Tibial nerve (tissue), 4 donors: ENCODE results near the gene LGI4. TPM values are rescaled to one million over a fixed set of nuclear protein-coding genes. Genes with fewer than 3 reads are reported as not detected.

Source experiments
- DNase-seq, 2 donors: peaks; one replicate each; pipeline ENCODE4 v3.0.0-alpha.2; 2019; ENCODE audit warnings: low spot score in 2 of 2
- H3K27ac ChIP-seq, 4 donors: fragments of 200-600 bp; sonication (generic) in 3 of 4; one replicate each; pipeline ENCODE4 v1.5.1; 2017 to 2019; ENCODE audit warnings: mild to moderate bottlenecking in 1 of 4
- H3K27me3 ChIP-seq, 2 donors: fragments of 200-600 bp; sonication (generic) in 1 of 2; one replicate each; pipeline versions ENCODE4 v1.5.1 to v1.6.0; 2017 to 2019
- H3K36me3 ChIP-seq, 3 donors: fragments of 200-600 bp; sonication (generic); one replicate each; pipeline ENCODE4 v1.5.1; 2018 to 2019
- H3K4me1 ChIP-seq, 4 donors: fragments of 200-600 bp; sonication (generic) in 3 of 4; one replicate each; pipeline ENCODE4 v1.5.1; 2017 to 2019
- H3K4me3 ChIP-seq, 4 donors: fragments of 200-600 bp; sonication (generic) in 3 of 4; one replicate each; pipeline ENCODE4 v1.5.1; 2017 to 2019; ENCODE audit warnings: mild to moderate bottlenecking in 1 of 4, moderate library complexity in 1 of 4
- H3K9me3 ChIP-seq, 4 donors: fragments of 200-600 bp; sonication (generic) in 3 of 4; one replicate each; pipeline ENCODE4 v1.5.1; 2017 to 2019
- EP300 ChIP-seq, 2 donors: sonication (generic); formaldehyde crosslinking; IDR thresholded peaks; one replicate each; pipeline ENCODE4 v1.6.1; 2017; ENCODE audit warnings: antibody characterized with exemption in 2 of 2, mild to moderate bottlenecking in 1 of 2
- POLR2A ChIP-seq, 2 donors: fragments of 450-650 bp; IDR thresholded peaks; one replicate each; pipeline ENCODE4 v1.6.1; 2017; ENCODE audit warnings: antibody characterized with exemption in 2 of 2, mild to moderate bottlenecking in 2 of 2, moderate library complexity in 2 of 2
- WGBS, 2 donors: methylation state at CpG; one replicate each; pipeline ENCODE4 v1.1.5; 2018; 5-methylcytosine and 5-hydroxymethylcytosine counted together
- small RNA-seq: library from RNA; depleted of rRNA; stranded (forward); fragments of <200 nt; gene quantifications from one replicate; pipeline ENCODE3, GENCODE V24; 2016
- total RNA-seq, 4 donors: library from RNA; depleted of rRNA; stranded (reverse); fragments of >200 nt; gene quantifications; one replicate each; pipeline ENCODE4 v1.1.0, GENCODE V29; 2016
- TF ChIP-seq, protein P1 (sequence below), 5 experiments: fragments of 200-600 bp in 3 of 5; fragments of 450-650 bp in 2 of 5; sonication (generic) in 3 of 5; IDR thresholded peaks; one replicate each; pipeline ENCODE4 v1.5.1; 2016 to 2019; ENCODE audit warnings: antibody characterized with exemption in 5 of 5, mild to moderate bottlenecking in 3 of 5, moderate library complexity in 2 of 5

Gene LGI4
- total RNA-seq, 4 donors from 2014 or later, result 207 to 323 (median 302) TPM

DNA sequence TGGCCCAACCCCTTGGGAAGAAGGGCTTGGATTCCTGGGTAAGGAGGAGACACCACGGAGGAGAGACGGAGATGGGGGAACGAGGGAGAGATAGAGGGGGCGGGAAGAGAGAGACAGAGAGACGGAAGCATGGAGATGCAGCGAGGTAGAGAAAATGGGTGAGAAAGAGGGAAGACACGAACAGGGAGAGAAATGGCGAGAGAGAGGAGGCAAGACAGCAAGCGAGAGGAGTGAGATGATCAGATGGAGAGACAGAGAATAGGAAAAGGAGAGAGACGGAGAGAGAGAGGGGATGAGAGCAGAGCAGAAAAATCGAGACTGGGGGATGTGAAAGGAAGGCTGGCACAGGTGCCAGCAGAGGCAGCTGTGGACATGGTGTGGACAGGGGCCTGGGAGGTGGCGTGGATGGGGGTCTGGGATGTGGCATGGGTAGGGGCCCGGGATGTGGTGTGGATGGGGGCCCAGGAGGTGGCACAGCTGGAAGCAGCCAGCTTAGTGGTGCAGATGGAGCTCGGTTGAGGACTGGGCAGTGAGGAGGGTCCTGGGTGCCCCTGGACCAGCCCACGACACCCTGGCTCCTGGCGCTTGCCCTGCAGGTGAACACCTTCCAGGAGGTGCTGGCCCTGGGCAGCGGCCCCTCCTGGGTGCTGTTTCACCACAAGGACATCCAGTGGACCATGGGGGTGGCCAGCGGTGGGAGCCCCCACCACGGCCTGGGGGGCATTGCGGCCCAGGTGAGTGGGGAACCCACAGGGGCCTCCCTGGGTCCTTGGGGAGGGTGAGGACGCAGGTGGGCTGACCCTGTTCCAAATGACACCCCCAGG lies 59.4 kb downstream of the LGI4 start:
- 89 to 90% methylated on average over 14 to 21 of the region's 21 CpGs for WGBS, 2 donors
- H3K4me1 ChIP-seq, result no peaks in the 10 kb centered on the region
- no peak overlapping the region for H3K27ac ChIP-seq
- TF ChIP-seq, protein P1, sequence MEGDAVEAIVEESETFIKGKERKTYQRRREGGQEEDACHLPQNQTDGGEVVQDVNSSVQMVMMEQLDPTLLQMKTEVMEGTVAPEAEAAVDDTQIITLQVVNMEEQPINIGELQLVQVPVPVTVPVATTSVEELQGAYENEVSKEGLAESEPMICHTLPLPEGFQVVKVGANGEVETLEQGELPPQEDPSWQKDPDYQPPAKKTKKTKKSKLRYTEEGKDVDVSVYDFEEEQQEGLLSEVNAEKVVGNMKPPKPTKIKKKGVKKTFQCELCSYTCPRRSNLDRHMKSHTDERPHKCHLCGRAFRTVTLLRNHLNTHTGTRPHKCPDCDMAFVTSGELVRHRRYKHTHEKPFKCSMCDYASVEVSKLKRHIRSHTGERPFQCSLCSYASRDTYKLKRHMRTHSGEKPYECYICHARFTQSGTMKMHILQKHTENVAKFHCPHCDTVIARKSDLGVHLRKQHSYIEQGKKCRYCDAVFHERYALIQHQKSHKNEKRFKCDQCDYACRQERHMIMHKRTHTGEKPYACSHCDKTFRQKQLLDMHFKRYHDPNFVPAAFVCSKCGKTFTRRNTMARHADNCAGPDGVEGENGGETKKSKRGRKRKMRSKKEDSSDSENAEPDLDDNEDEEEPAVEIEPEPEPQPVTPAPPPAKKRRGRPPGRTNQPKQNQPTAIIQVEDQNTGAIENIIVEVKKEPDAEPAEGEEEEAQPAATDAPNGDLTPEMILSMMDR (IDR thresholded peaks at IDR 0.05), result no peak
- TF ChIP-seq EP300 (IDR thresholded peaks at IDR 0.05) (no peak), POLR2A (IDR thresholded peaks at IDR 0.05) (no peak)
- peaks cover 0 to 5% (median 0%) of the 10 kb centered on the region in 4 donors for H3K9me3 ChIP-seq
- no peaks in the 10 kb centered on the region for H3K27me3 ChIP-seq
- H3K4me3 ChIP-seq, result no peak overlapping the region
- DNase-seq, result no peak
- H3K36me3 ChIP-seq, result no peaks in the 10 kb centered on the region

Small RNA genes lying within 50 kb of the gene (small RNA-seq; reads per million reads assigned to genes)
- gene AC020907.2, result not detected

Other genes with a start within 250 kb of the LGI4 start
- gene ZNF30, start 208.2 kb downstream of the LGI4 start, total RNA-seq, result 1 to 10 TPM; 1.2 to 4.3 (median 3.1) TPM
- gene ZNF792, start 170.8 kb downstream of the LGI4 start, total RNA-seq, result 1 to 10 TPM; 2.3 to 7.1 (median 5.5) TPM
- 100 to 1,000 TPM in 1 of 4 donors, 10 to 100 TPM in 3; 53.1 to 108 (median 61.6) TPM for gene GRAMD1A, start 134.7 kb downstream of the LGI4 start, total RNA-seq
- 10 to 100 TPM; 12.8 to 26.7 (median 13.4) TPM for gene SCN1B, start 104.6 kb downstream of the LGI4 start, total RNA-seq
- gene HPN, start 93.3 kb downstream of the LGI4 start, total RNA-seq, result 1 to 10 TPM in 3 of 4 donors, not detected in 1; 1.3 to 3.5 (median 1.8) TPM
- 10 to 100 TPM; 10.8 to 33.9 (median 16.6) TPM for gene FXYD3, start 19.2 kb downstream of the LGI4 start, total RNA-seq
- 100 to 1,000 TPM in 1 of 4 donors, 10 to 100 TPM in 3; 72.9 to 193 (median 84.9) TPM for gene FXYD1, start 3.8 kb upstream of the LGI4 start, total RNA-seq
- gene FXYD7, start 8.2 kb upstream of the LGI4 start, total RNA-seq, result 1 to 10 TPM in 3 of 4 donors, not detected in 1; 2.5 to 5.9 (median 5.7) TPM
- 10 to 100 TPM; 19.9 to 53.4 (median 37.5) TPM for gene FXYD5, start 19.7 kb upstream of the LGI4 start, total RNA-seq
- not detected for gene FAM187B, start 93.7 kb upstream of the LGI4 start, total RNA-seq
- gene LSR, start 113.9 kb upstream of the LGI4 start, total RNA-seq, result 10 to 100 TPM in 2 of 4 donors, 1 to 10 TPM in 2; 3.1 to 34.9 (median 19.1) TPM
- 100 to 1,000 TPM in 3 of 4 donors, 10 to 100 TPM in 1; 98.5 to 172 (median 128) TPM for gene USF2, start 133.9 kb upstream of the LGI4 start, total RNA-seq
- gene HAMP, start 147.5 kb upstream of the LGI4 start, total RNA-seq, result 1 to 10 TPM in 1 of 4 donors, not detected in 3; 2.9 TPM
- gene MAG, start 157.1 kb upstream of the LGI4 start, total RNA-seq, result 10 to 100 TPM; 31.8 to 49.6 (median 38.4) TPM
- 10 to 100 TPM in 3 of 4 donors, 1 to 10 TPM in 1; 7.2 to 22.8 (median 13.4) TPM for gene CD22, start 194.1 kb upstream of the LGI4 start, total RNA-seq
- gene FFAR1, start 212.8 kb upstream of the LGI4 start, total RNA-seq, result under 1 TPM in 1 of 4 donors, not detected in 3; 0.59 TPM
- under 1 TPM in 1 of 4 donors, not detected in 3; 0.87 TPM for gene FFAR3, start 223.4 kb upstream of the LGI4 start, total RNA-seq
- not detected for gene GPR42, start 236.0 kb upstream of the LGI4 start, total RNA-seq